SH-SY5Y (cell line): ENCODE measurements around the gene SOX9.

Source experiments
- GATA2 ChIP-seq: IDR thresholded peaks from 2 replicates; pipeline ENCODE4 v1.6.1; 2011; ENCODE audit warnings: mild to moderate bottlenecking, low read depth, low read length
- GATA3 ChIP-seq: IDR thresholded peaks from 2 replicates; pipeline ENCODE4 v1.6.1; 2011; ENCODE audit warnings: low read depth, mild to moderate bottlenecking, low read length, moderate library complexity

DNA sequence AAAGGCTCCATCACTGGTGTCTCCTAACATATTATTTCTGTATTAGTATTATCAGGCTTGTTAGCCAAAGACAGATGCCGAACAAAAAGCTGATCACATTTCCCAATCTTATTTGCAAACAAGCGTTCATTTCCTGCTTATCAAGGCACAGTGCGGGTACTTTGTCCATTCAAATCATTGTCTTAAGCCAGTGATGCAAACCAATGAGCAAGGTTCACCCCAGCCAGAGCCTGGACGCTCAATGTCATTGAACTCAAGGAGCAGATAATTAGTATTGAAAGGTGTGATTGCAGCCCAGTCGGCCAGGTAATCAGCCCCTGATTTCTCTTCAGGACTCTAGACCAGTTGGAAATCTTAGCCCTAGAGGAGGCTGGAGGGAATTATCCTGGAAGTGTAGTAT is 20.4 kb upstream of the SOX9 start:
- TF ChIP-seq GATA2 (no peak), GATA3 (no peak)
